RWPE2 (cell line): ENCODE measurements around the gene CAPN2.
A peak's percentile ranks its signal among the peaks of the same experiment; 100 is the strongest.

Experiments
- ATAC-seq: fragments of 200-7000 bp; cut with Tn5 transposase; 3 replicates; pipeline ENCODE4 v1.9.1; 2021; ENCODE audit warnings: low read depth
- DNase-seq: peaks from one replicate; pipeline ENCODE4 v3.0.0-alpha.2; 2020; ENCODE audit warnings: low spot score
- H3K27ac ChIP-seq: fragments of 450-650 bp; 2 replicates; pipeline ENCODE4 v1.5.1; 2017; ENCODE audit warnings: mild to moderate bottlenecking; ENCODE audit not compliant: poor library complexity, severe bottlenecking
- H3K27me3 ChIP-seq: fragments of 250-450 bp; sonication (Bioruptor Pico); 2 replicates; pipeline ENCODE4 v1.5.1; 2021; ENCODE audit warnings: mild to moderate bottlenecking, moderate library complexity; ENCODE audit not compliant: insufficient read depth, poor library complexity, severe bottlenecking
- H3K36me3 ChIP-seq: fragments of 250-450 bp; sonication (Bioruptor Pico); 2 replicates; pipeline ENCODE4 v1.5.1; 2020; ENCODE audit warnings: low read depth, mild to moderate bottlenecking, moderate library complexity
- H3K4me1 ChIP-seq: fragments of 250-450 bp; sonication (Bioruptor Pico); 2 replicates; pipeline ENCODE4 v1.5.1; 2021; ENCODE audit warnings: mild to moderate bottlenecking, moderate library complexity; ENCODE audit not compliant: insufficient read depth, poor library complexity, severe bottlenecking
- H3K4me3 ChIP-seq: fragments of 250-450 bp; sonication (Bioruptor Pico); 2 replicates; pipeline ENCODE4 v1.5.1; 2021; ENCODE audit warnings: mild to moderate bottlenecking, moderate library complexity; ENCODE audit not compliant: severe bottlenecking
- H3K9me3 ChIP-seq: fragments of 250-450 bp; sonication (Bioruptor Pico); 2 replicates; pipeline ENCODE4 v1.5.1; 2021; ENCODE audit warnings: mild to moderate bottlenecking, moderate library complexity; ENCODE audit not compliant: severe bottlenecking
- CTCF ChIP-seq: fragments of 450-650 bp; IDR thresholded peaks from one replicate; pipeline ENCODE4 v1.5.1; 2017; ENCODE audit warnings: mild to moderate bottlenecking, moderate library complexity; ENCODE audit not compliant: poor library complexity, severe bottlenecking

CAPN2 gene

GRCh38 chr1:223710179-223711133 is 1.9 kb upstream of the CAPN2 start:
- Histone ChIP-seq H3K4me3 (no peak overlapping the region), H3K27me3 (no peaks in the 10 kb centered on the region), H3K4me1 (peaks cover 34% of the 10 kb centered on the region), H3K36me3 (peaks cover 6% of the 10 kb centered on the region), H3K27ac (no peak overlapping the region), H3K9me3 (no peaks in the 10 kb centered on the region)
- no peak for ATAC-seq
- no peak for DNase-seq
- TF ChIP-seq CTCF: no peak

GRCh38 chr1:223711173-223711572 is 1.2 kb upstream of the CAPN2 start:
- TF ChIP-seq CTCF: no peak
- no peaks in the 10 kb centered on the region for H3K27me3 ChIP-seq
- H3K4me3 ChIP-seq: no peak overlapping the region
- peaks cover 34% of the 10 kb centered on the region for H3K4me1 ChIP-seq
- H3K36me3 ChIP-seq: peaks cover 13% of the 10 kb centered on the region
- no peaks in the 10 kb centered on the region for H3K9me3 ChIP-seq
- DNase-seq (no peak), ATAC-seq (no peak)
- H3K27ac ChIP-seq: peak overlapping the region; percentile 94

GRCh38 chr1:223711747-223712193 is 569 bp upstream of the CAPN2 start:
- H3K4me1 ChIP-seq: peaks cover 34% of the 10 kb centered on the region
- peaks cover 17% of the 10 kb centered on the region for H3K36me3 ChIP-seq
- peak overlapping the region; percentile 93 for H3K4me3 ChIP-seq
- DNase-seq (no peak), ATAC-seq (no peak)
- no peak for TF ChIP-seq CTCF
- H3K9me3 ChIP-seq: no peaks in the 10 kb centered on the region
- H3K27me3 ChIP-seq: no peaks in the 10 kb centered on the region
- peak overlapping the region; percentile 94 for H3K27ac ChIP-seq

GRCh38 chr1:223712850-223713474 is 623 bp downstream of the CAPN2 start:
- Histone ChIP-seq H3K27me3 (no peaks in the 10 kb centered on the region), H3K4me1 (peaks cover 42% of the 10 kb centered on the region), H3K4me3 (peak overlapping the region; percentile 93), H3K36me3 (peaks cover 28% of the 10 kb centered on the region), H3K27ac (peak overlapping the region; percentile 94), H3K9me3 (no peaks in the 10 kb centered on the region)
- DNase-seq (no peak), ATAC-seq (no peak)
- no peak for TF ChIP-seq CTCF
